Esophagus (tissue), 2 donors: ENCODE results near the gene FAM83F. TPM values are rescaled to one million over a fixed set of nuclear protein-coding genes. Genes with fewer than 3 reads are reported as not detected.

Experiments used
- H3K27ac ChIP-seq, 2 donors: one replicate each; pipeline ENCODE4 v1.5.1; 2013; ENCODE audit warnings: low read depth in 2 of 2, mild to moderate bottlenecking in 2 of 2, inconsistent platforms in 1 of 2, low read length in 1 of 2, moderate library complexity in 1 of 2
- H3K27me3 ChIP-seq, 2 donors: one replicate each; pipeline ENCODE4 v1.6.1; 2013; ENCODE audit warnings: low read length in 2 of 2, control low read depth in 1 of 2, mild to moderate bottlenecking in 1 of 2; ENCODE audit not compliant: insufficient read depth in 2 of 2, control insufficient read depth in 1 of 2
- H3K36me3 ChIP-seq, 2 donors: one replicate each; pipeline ENCODE4 v1.6.1; 2013; ENCODE audit warnings: low read length in 1 of 2; ENCODE audit not compliant: control insufficient read depth in 2 of 2, insufficient read depth in 2 of 2
- H3K4me1 ChIP-seq, 2 donors: one replicate each; pipeline ENCODE4 v1.6.1; 2013; ENCODE audit warnings: low read length in 1 of 2; ENCODE audit not compliant: control insufficient read depth in 2 of 2, insufficient read depth in 2 of 2
- H3K4me3 ChIP-seq, 2 donors: one replicate each; pipeline ENCODE4 v1.5.1; 2013; ENCODE audit warnings: low read length in 2 of 2, mild to moderate bottlenecking in 2 of 2, low read depth in 1 of 2, moderate library complexity in 1 of 2
- H3K9me3 ChIP-seq, 2 donors: one replicate each; pipeline ENCODE4 v1.6.1; 2013; ENCODE audit warnings: mild to moderate bottlenecking in 2 of 2, low read depth in 1 of 2, low read length in 1 of 2, moderate library complexity in 1 of 2; ENCODE audit not compliant: control insufficient read depth in 2 of 2, insufficient read depth in 1 of 2
- WGBS, 2 donors: extraction: QIAGEN DNeasy Blood & Tissue Kit; methylation state at CpG; one replicate each; pipeline ENCODE4 v1.1.7; 2013; 5-methylcytosine and 5-hydroxymethylcytosine counted together
- polyA plus RNA-seq, 2 donors: library from polyadenylated mRNA; stranded (reverse); fragments of 200-250 nt; gene quantifications; one replicate each; pipeline ENCODE4 v1.2.3, GENCODE V29; 2013
- donor health status: healthy with polysubstance abuse.
- donor health status: Bipolar disorder and iron deficiency.

Gene FAM83F
- polyA plus RNA-seq, 2 donors, result 8.6 to 12.9 TPM

DNA sequence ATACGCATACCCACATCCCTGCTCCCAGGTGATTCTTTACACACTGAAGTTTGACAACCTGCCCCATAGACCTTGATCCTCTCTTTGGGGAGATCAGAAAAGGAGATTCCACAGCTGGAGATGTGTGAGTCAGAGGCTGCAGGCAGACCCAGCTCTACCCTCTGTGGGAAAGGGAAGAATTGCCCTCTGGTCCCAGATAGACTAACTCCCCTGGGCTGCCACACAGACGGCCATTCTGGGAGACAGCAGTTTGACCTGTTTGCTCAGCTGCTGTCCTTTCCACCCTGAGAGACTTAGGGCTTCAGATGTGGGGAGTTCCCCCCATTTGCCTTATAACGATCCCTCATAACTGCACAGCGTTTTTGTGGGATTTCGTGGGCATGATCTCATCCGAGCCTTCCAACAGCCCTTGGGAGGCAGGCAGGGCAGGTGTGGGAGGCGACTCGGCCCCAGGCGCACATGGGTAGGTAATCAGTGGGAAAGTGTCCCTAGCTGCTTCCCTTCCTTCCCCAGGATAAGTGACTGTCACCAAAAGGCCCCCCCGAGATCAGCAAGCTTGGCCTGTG, 14.1 kb downstream of the FAM83F start:
- no peaks in the 10 kb centered on the region for H3K9me3 ChIP-seq
- 53 to 56% methylated on average over 10 of the region's 10 CpGs for whole genome bisulfite sequencing, 2 donors
- H3K4me1 ChIP-seq, result peaks cover 0 to 19% of the 10 kb centered on the region in 2 donors
- H3K27me3 ChIP-seq, result no peaks in the 10 kb centered on the region
- no peaks in the 10 kb centered on the region for H3K36me3 ChIP-seq
- no peak overlapping the region for H3K4me3 ChIP-seq
- peak overlapping the region; percentile 61 to 77 for H3K27ac ChIP-seq

GRCh38 chr22:40009292-40009774, 14.6 kb downstream of the FAM83F start:
- Histone ChIP-seq H3K27ac (peak overlapping the region; percentile 61 to 77), H3K4me1 (peaks cover 0 to 19% of the 10 kb centered on the region in 2 donors), H3K27me3 (no peaks in the 10 kb centered on the region)

DNA sequence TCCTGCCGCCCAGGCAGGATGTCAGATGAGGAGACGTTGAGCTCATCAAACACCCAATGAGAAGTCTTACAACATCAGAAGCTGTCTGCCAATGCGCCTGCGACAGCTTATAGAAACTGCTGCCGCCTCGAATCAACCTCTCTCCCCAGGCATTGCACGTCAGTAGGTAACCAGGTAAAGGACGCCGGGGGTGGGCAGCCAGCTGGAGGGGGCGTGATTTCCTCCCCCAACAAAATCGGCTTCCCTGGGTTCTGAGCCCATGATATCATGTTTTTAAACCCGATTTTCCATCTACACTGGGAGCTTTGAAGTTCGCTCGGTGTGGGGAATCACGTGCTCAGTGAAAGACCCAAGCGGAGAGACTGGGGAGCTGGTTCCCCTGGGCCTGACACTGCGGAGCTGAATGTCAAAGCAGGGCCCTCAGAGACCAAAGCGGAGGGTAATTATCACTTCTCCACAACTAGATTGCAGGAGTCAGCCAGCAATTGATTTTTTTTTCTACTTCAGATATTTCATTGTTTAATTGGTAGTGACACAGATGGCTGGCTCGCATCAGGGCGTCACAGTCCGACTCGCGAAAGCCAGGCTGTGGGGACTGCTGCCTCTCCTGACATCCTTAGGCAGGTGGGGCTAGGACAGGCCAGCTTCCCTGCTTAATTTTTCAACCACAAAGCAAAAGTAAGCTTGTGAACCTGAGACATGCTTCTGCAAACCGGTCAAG, 15.4 kb downstream of the FAM83F start:
- peak overlapping the region; percentile 61 to 77 for H3K27ac ChIP-seq
- no peak overlapping the region for H3K4me3 ChIP-seq
- peaks cover 0 to 15% of the 10 kb centered on the region in 2 donors for H3K4me1 ChIP-seq
- H3K27me3 ChIP-seq, result no peaks in the 10 kb centered on the region
- 39 to 43% methylated on average over 24 of the region's 24 CpGs for WGBS, 2 donors
- H3K9me3 ChIP-seq, result no peaks in the 10 kb centered on the region
- H3K36me3 ChIP-seq, result no peaks in the 10 kb centered on the region

More at GRCh38 chr22:40009292-40009774, 14.6 kb downstream of the FAM83F start:
- Histone ChIP-seq H3K9me3 (no peaks in the 10 kb centered on the region), H3K4me3 (no peak overlapping the region), H3K36me3 (no peaks in the 10 kb centered on the region)
- 16 to 24% methylated on average over 11 of the region's 11 CpGs for WGBS, 2 donors

DNA sequence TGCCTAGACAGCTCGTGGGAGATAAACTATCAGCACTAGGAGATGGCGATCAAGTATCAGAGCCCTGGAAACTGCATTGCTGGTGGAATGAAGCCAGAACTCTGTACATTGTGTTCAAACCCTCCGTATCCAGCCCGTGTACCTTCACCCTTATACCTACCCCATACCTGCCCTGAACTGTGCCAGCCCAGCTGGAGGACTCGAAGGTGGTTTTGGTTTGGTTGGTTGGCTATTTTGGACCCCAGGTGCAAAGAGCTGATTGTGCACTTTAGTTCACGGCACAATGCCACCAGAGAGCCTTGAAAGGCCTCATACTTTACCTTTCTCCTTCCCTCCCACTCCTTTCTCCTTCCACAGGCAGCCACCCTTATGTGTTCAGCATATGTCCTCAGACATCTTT, 16.0 kb downstream of the FAM83F start:
- H3K4me3 ChIP-seq, result no peak overlapping the region
- H3K27me3 ChIP-seq, result no peaks in the 10 kb centered on the region
- H3K27ac ChIP-seq, result peak overlapping the region in 1 of 2 donors; percentile 24
- H3K4me1 ChIP-seq, result peaks cover 0 to 17% of the 10 kb centered on the region in 2 donors
- no peaks in the 10 kb centered on the region for H3K9me3 ChIP-seq
- no peaks in the 10 kb centered on the region for H3K36me3 ChIP-seq
- 59 to 63% methylated on average over 6 of the region's 6 CpGs for WGBS, 2 donors

DNA sequence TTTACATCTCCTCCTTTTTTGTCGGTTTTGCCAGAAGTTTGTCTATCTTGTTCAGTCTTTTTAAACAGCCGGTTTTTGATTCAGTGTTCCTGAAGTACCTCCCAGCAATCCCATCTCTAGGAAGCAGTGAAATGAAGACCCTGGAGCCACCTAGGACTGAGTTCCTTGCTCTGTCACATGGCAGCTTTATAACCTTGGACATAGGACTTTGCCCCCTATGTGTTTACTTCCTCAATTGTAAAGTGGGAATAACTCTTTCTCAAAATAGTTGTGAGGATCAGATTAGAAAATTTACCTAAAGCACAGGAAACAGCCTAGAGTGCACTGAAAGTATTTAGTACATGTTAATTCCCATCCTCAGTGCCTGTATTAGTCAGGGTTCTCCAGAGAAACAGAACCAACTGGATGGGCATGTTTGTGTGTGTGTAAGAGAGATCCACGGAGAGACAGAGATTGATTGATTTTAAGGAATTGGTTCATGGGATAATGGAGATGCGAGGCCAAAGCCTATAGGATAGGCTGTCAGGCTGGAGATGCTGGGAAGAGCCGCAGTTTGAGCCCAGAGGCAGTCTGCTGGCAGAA, 20.0 kb downstream of the FAM83F start:
- Histone ChIP-seq H3K27me3 (no peaks in the 10 kb centered on the region), H3K27ac (peak overlapping the region; percentile 68 to 85), H3K9me3 (no peaks in the 10 kb centered on the region), H3K36me3 (no peaks in the 10 kb centered on the region), H3K4me3 (no peak overlapping the region), H3K4me1 (peaks cover 6 to 15% of the 10 kb centered on the region in 2 donors)
- WGBS, 2 donors, result 42 to 46% methylated on average over 5 of the region's 5 CpGs

GRCh38 chr22:40015358-40015976, 20.7 kb downstream of the FAM83F start:
- Histone ChIP-seq H3K36me3 (no peaks in the 10 kb centered on the region), H3K27me3 (no peaks in the 10 kb centered on the region), H3K4me3 (no peak overlapping the region), H3K4me1 (peaks cover 6 to 18% of the 10 kb centered on the region in 2 donors), H3K9me3 (no peaks in the 10 kb centered on the region), H3K27ac (peak overlapping the region; percentile 67 to 68)
- WGBS, 2 donors, result 49 to 54% methylated on average over 10 of the region's 10 CpGs

DNA sequence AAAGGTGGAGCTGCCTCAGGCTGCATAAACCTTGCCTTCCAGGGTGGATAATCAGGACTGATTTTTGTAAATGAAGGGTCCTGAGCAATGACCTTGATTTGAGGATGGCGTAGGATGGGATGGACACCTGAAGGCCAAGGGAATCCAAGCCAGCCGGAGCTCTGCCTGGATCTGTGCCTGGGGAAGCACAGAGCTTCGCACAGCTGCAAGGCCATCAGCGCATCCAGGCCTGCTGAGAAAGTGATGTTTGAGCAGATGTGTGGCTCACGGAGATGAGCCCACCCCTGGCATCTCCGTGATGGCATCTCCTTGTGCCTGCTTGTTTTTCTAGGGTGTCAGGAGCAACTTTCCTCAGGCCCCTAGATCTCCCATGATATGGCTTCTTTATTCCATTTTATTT, 23.3 kb downstream of the FAM83F start:
- WGBS, 2 donors, result 74 to 82% methylated on average over 6 of the region's 6 CpGs
- no peaks in the 10 kb centered on the region for H3K9me3 ChIP-seq
- H3K4me3 ChIP-seq, result no peak overlapping the region
- H3K27ac ChIP-seq, result peak overlapping the region; percentile 21 to 33
- H3K4me1 ChIP-seq, result peaks cover 6 to 29% of the 10 kb centered on the region in 2 donors
- H3K36me3 ChIP-seq, result peaks cover 0 to 5% of the 10 kb centered on the region in 2 donors
- H3K27me3 ChIP-seq, result no peaks in the 10 kb centered on the region

DNA sequence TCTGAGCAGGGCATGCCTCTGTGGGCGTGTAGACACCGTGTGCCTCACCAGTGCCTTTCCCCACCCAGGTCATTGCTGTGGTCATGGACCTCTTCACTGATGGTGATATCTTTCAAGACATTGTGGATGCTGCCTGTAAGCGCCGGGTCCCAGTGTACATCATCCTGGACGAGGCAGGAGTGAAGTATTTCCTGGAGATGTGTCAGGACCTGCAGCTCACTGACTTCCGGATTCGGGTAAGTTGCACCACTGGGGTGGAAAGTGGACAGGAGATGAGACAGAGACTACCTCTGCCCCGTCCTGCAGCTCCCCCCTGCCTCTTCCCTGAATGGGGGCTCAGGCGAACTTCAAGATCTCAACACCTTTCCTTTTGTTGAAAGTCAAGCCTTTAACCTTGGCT, 24.3 kb downstream of the FAM83F start:
- Histone ChIP-seq H3K9me3 (no peaks in the 10 kb centered on the region), H3K27ac (peak overlapping the region in 1 of 2 donors; percentile 77), H3K27me3 (no peaks in the 10 kb centered on the region), H3K4me1 (peaks cover 6 to 32% of the 10 kb centered on the region in 2 donors), H3K36me3 (peaks cover 0 to 5% of the 10 kb centered on the region in 2 donors), H3K4me3 (no peak overlapping the region)
- 60 to 79% methylated on average over 9 of the region's 9 CpGs for WGBS, 2 donors

DNA sequence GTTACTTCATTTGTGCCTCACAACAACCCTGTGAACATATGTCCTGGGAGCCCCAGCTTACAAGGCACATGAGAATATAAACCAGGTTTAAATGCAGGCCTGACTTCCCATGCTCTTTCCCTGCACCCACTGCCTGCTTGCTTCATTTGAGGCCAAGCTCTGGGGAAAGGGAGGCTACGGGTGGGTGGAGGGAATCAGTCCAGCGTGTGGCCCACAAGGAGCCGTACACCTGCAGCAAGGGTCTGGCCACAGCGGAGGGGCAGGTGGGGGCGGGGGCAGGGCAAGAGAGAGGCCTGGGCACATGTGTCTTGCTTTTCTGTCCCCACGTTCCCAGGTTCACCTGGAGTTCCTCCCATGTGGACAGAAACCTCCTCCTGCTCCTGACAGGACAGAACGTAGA, 26.2 kb downstream of the FAM83F start:
- Histone ChIP-seq H3K27me3 (no peaks in the 10 kb centered on the region), H3K36me3 (peaks cover 0 to 9% of the 10 kb centered on the region in 2 donors), H3K27ac (peak overlapping the region; percentile 85 to 90), H3K9me3 (no peaks in the 10 kb centered on the region), H3K4me1 (peaks cover 6 to 34% of the 10 kb centered on the region in 2 donors), H3K4me3 (no peak overlapping the region)
- 64 to 71% methylated on average over 7 of the region's 7 CpGs for WGBS, 2 donors
